AG04449 (cell line): ENCODE results near the gene PLCL1.

Experiments used
- CTCF ChIA-PET: fragments of 350-600 bp; formaldehyde crosslinking; extraction: SDS; loops from one replicate; lab custom pipeline; 2021; ENCODE audit warnings: antibody characterized with exemption; lab: Yijun Ruan, JAX
- POLR2A ChIA-PET: fragments of 400-600, 350-600 bp; formaldehyde crosslinking; extraction: SDS; loops from one replicate; lab custom pipeline; 2020; ENCODE audit warnings: antibody characterized with exemption, inconsistent platforms; lab: Yijun Ruan, JAX
- DNase-seq: peaks from one replicate; pipeline ENCODE4 v3.0.0-alpha.2; 2010; ENCODE audit warnings: low read depth, low spot score
- H3K4me3 ChIP-seq: 2 replicates; pipeline ENCODE4 v1.5.1; 2011; ENCODE audit warnings: low read depth, mild to moderate bottlenecking, control low read depth, low read length
- TF ChIP-seq, protein P1 (sequence below): IDR thresholded peaks from one replicate; pipeline ENCODE4 v1.5.1; 2011; ENCODE audit warnings: mild to moderate bottlenecking, moderate library complexity, low read length, control low read depth, inconsistent platforms; ENCODE audit not compliant: insufficient read depth; ENCODE audit errors: missing control alignments

Gene PLCL1

DNA sequence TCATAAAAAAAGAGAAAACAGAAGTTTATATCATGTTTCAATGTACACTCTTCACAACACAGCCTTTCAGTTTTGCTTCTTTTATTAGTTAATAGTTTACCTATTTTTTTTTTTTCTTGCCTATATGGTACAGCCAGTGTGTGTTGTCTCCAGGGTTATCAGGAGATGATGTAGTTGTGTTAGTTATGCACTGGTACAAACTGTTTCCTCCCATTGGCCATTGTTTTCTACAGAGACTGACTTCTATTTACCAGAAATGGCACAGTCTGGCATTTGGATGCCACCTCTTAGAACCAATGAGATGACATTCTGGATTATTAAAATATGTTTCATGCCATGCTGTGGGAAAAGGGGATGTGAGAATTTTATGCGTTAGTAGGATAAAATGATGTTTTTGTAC is 339.4 kb downstream of the PLCL1 start:
- POLR2A ChIA-PET = no interaction called here

DNA sequence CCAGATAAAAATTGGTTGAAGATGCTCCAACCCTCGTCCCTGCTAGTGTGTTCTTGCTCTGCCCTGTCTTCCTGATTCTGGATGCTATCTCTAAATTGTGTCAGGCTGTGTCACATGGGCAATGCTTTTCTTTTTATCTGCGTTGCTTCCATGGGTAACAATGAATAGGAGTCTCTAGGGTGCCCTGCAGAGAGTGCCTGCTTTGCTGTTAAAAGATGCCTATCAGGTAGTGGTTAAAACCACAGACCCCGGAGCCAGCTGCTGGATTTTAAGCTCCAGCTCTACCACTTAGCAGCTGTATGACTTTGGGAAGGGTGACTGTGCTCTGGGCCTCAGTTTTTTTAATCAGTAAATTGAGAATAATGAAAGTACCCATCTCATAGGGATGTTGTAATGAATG is 340.3 kb downstream of the PLCL1 start:
- DNase-seq = no peak
- POLR2A ChIA-PET = no interaction called here
- H3K4me3 ChIP-seq = no peak overlapping the region
- CTCF ChIA-PET = interaction anchor here (0.6 kb wide), 1 partner anchor 628 kb away, joined by 3 read pairs; no protein-coding TSS in a partner anchor
- TF ChIP-seq, protein P1, sequence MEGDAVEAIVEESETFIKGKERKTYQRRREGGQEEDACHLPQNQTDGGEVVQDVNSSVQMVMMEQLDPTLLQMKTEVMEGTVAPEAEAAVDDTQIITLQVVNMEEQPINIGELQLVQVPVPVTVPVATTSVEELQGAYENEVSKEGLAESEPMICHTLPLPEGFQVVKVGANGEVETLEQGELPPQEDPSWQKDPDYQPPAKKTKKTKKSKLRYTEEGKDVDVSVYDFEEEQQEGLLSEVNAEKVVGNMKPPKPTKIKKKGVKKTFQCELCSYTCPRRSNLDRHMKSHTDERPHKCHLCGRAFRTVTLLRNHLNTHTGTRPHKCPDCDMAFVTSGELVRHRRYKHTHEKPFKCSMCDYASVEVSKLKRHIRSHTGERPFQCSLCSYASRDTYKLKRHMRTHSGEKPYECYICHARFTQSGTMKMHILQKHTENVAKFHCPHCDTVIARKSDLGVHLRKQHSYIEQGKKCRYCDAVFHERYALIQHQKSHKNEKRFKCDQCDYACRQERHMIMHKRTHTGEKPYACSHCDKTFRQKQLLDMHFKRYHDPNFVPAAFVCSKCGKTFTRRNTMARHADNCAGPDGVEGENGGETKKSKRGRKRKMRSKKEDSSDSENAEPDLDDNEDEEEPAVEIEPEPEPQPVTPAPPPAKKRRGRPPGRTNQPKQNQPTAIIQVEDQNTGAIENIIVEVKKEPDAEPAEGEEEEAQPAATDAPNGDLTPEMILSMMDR = no peak

More for the DNA sequence above, 339.4 kb downstream of the PLCL1 start:
- CTCF ChIA-PET = interaction anchor here (0.6 kb wide), 1 partner anchor 627 kb away, joined by 3 read pairs; no protein-coding TSS in a partner anchor
- no peak overlapping the region for H3K4me3 ChIP-seq
- TF ChIP-seq, protein P1 = no peak
- DNase-seq = no peak

DNA sequence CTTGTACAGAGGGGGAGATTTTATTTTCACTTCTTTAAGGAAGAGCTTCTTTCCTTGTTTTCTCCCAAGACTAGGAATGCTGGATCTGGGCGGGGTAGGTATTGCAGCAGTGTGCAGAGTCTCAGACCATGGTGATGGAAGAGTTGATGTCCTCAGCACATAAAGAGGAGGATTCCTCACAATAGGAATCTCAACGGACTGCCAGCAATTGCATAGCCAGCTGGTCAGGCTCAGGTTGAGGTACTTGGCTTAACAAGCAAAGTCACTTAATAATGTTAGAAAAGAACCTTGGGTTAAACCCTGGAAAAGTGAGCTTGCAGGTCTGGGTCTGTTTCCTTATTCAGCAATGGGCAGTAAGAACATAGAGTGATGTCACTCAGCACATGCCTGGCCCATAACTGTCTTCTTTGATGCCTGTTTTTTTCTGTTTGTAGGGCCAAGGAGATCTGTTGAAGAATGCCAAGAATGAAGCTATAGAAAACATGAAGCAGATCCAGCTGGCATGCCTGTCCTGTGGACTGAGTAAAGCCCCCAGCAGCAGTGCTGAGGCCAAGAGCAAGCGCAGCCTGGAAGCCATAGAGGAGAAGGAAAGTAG is 342.1 kb downstream of the PLCL1 start:
- TF ChIP-seq, protein P1 = no peak
- no peak overlapping the region for H3K4me3 ChIP-seq
- no peak for DNase-seq
- ChIA-PET POLR2A (no interaction called here), CTCF (no interaction called here)

DNA sequence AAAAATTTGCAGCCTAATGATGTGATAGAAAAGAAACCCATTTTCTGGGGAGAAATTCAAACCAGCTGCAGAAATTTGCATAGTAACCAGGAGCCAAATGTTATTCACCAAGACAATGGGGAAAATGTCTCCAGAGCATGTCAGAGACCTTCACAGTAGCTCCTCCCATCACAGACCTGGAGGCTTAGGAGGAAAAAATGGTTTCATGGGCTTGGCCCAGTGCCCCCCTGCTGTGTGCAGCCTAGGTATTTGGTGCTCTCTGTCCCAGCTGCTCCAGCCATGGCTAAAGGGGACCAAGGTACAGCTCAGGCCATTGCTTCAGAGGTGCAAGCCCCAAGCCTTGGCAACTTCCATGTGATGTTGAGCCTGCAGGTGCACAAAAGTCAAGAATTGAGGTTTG is 352.9 kb downstream of the PLCL1 start:
- ChIA-PET POLR2A (no interaction called here), CTCF (no interaction called here)
- DNase-seq = no peak
- TF ChIP-seq, protein P1 = no peak
- H3K4me3 ChIP-seq = no peak overlapping the region

DNA sequence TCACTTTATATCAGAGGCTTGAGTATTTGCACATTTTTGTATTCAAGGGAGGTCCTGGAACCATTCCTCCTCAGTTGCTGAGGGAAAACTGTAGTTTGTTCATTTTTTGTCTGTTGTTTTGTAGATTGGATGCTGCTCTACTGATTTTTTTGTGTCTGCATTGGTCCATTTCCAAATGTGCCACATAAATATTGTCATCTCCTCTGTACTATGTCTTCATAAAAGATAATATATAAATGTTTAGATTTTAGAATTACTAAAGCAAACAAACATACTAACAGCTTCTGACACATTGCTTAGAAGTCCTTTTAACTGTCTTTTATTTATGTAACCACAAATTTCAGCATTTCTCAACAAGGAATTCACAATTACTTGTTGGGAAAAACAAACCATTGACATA is 356.8 kb downstream of the PLCL1 start:
- no peak for DNase-seq
- TF ChIP-seq, protein P1 = no peak
- ChIA-PET POLR2A (no interaction called here), CTCF (no interaction called here)
- H3K4me3 ChIP-seq = no peak overlapping the region

DNA sequence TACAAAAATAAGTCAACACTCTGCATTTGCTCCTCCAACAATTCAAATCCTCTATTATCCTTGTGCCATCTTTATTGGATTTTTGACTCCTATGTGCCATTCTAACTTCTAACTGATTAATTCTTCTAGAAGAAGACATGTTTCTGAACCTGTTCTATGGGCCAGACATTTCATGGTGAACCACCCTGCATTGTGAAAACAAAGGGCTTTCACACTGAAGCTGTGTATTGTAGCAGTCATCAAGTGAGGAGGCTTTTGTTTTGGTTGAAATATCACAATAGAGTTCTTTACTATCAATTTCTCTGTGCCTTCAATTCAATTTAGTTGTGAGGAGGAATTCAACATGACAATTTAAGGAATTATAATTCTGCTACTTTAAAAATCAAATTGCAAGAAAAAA is 357.9 kb downstream of the PLCL1 start:
- TF ChIP-seq, protein P1 = no peak
- CTCF ChIA-PET = no interaction called here
- DNase-seq = no peak
- H3K4me3 ChIP-seq = no peak overlapping the region
- POLR2A ChIA-PET = no interaction called here
